ENCODE measurements around the gene THAP7. TPM values are rescaled to one million over a fixed set of nuclear protein-coding genes. Genes with fewer than 3 reads are reported as not detected.
"Not testable (repeated sequence)": the region's sequence is repeated elsewhere in the genome, so short reads cannot be mapped to it uniquely, and the experiment has no call there.

The THAP7 gene
- total and polyA plus RNA-seq, 2 donors (not counting 1 experiment from before 2014, with no cell fraction given), result 37.7 to 70.1 TPM

DNA sequence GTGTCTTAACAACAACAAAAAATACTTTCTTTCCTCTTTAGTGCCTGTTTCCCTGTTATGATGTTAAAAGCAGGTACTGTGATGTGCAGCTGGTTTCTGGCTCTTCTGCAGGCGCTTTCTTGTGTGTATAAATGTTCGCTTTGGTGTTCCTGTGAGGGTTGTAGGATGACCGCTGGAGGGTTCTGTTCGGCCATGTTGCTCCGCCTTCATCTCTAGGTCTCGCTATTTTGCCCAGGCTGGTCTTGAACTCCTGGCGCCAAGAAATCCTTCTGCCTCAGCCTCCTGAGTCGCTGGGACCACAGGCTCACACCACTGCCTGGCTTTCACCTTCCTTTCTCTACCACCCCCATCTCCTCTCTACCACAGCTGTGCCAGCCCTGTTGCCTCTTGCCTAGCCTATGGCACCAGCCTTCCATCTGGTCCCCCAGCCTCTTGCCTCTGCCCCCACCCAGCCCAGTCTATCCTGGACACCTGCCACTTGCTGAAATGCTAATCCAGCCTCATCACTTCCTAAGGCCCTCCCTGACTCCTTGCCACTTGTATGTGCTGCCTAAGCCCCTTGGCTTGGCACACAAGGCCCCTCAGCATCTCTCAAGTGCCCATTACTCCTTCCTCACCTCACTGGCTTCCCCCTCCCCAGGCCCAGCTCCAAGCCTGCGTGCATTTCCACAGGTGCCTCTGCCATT lies 49.4 kb upstream of the THAP7 start:
- Histone ChIP-seq H3K4me2 (replicated peaks; ENCODE audit: low read depth, low read length, poor library complexity, severe bottlenecking) (no peak overlapping the region), H3K9ac (ENCODE audit: low read length) (no peak overlapping the region), H3K79me2 (ENCODE audit: control insufficient read depth, insufficient read depth, low read length) (no peaks in the 10 kb centered on the region), H3K4me1 (ENCODE audit: control insufficient read depth in 2 of 2, insufficient read depth in 2 of 2, low read length in 2 of 2) (peaks cover 4 to 7% of the 10 kb centered on the region in 2 donors), H3K9me3 (ENCODE audit: control extremely low read depth in 1 of 3, control insufficient read depth in 2 of 3, insufficient read depth in 1 of 3, low read length in 2 of 3) (no peaks in the 10 kb centered on the region), H4K20me1 (ENCODE audit: control insufficient read depth, insufficient read depth, low read length, poor library complexity, severe bottlenecking) (no peaks in the 10 kb centered on the region), H3K27me3 (replicated peaks in 1 of 4; ENCODE audit: control extremely low read depth in 1 of 4, control insufficient read depth in 3 of 4, insufficient read depth in 4 of 4, low read length in 3 of 4) (no peaks in the 10 kb centered on the region), H3K4me3 (ENCODE audit: control extremely low read depth in 1 of 5, extremely low read depth in 1 of 5, insufficient read depth in 1 of 5, low read depth in 2 of 5, low read length in 4 of 5) (no peak overlapping the region), H3K27ac (ENCODE audit: low read length in 2 of 2) (no peak overlapping the region), H3K36me3 (replicated peaks in 1 of 2; ENCODE audit: control extremely low read depth in 1 of 2, control insufficient read depth in 1 of 2, extremely low read depth in 1 of 2, insufficient read depth in 2 of 2, low read length in 1 of 2) (no peaks in the 10 kb centered on the region), H2AFZ (ENCODE audit: insufficient read depth, low read depth, low read length, poor library complexity, severe bottlenecking) (no peak overlapping the region)
- no peak overlapping the region for H3K27ac Mint-ChIP-seq
- POLR2A ChIA-PET, result no interaction called here
- DNase-seq, result no peak
- no peak for ATAC-seq (ENCODE audit: low read depth)
- intact Hi-C loops (cut with micrococcal nuclease), result no loop called here
- H3K27me3 Mint-ChIP-seq, result peaks cover 12% of the 10 kb centered on the region
- TF ChIP-seq, protein P1, sequence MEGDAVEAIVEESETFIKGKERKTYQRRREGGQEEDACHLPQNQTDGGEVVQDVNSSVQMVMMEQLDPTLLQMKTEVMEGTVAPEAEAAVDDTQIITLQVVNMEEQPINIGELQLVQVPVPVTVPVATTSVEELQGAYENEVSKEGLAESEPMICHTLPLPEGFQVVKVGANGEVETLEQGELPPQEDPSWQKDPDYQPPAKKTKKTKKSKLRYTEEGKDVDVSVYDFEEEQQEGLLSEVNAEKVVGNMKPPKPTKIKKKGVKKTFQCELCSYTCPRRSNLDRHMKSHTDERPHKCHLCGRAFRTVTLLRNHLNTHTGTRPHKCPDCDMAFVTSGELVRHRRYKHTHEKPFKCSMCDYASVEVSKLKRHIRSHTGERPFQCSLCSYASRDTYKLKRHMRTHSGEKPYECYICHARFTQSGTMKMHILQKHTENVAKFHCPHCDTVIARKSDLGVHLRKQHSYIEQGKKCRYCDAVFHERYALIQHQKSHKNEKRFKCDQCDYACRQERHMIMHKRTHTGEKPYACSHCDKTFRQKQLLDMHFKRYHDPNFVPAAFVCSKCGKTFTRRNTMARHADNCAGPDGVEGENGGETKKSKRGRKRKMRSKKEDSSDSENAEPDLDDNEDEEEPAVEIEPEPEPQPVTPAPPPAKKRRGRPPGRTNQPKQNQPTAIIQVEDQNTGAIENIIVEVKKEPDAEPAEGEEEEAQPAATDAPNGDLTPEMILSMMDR (IDR thresholded peaks at IDR 0.05), result no peak
- no peak for TF ChIP-seq EZH2 (IDR thresholded peaks at IDR 0.05; ENCODE audit: borderline replicate concordance, insufficient read depth, low read depth, low read length, poor library complexity, severe bottlenecking)
- no peaks in the 10 kb centered on the region for H3K9me3 Mint-ChIP-seq (ENCODE audit: insufficient read depth)
- H3K4me1 Mint-ChIP-seq, result peaks cover 6% of the 10 kb centered on the region
- 85% methylated on average over 9 of the region's 9 CpGs for WGBS (ENCODE audit: insufficient coverage)
- CTCF ChIA-PET, result no interaction called here
- no peak overlapping the region for H3K4me3 Mint-ChIP-seq

DNA sequence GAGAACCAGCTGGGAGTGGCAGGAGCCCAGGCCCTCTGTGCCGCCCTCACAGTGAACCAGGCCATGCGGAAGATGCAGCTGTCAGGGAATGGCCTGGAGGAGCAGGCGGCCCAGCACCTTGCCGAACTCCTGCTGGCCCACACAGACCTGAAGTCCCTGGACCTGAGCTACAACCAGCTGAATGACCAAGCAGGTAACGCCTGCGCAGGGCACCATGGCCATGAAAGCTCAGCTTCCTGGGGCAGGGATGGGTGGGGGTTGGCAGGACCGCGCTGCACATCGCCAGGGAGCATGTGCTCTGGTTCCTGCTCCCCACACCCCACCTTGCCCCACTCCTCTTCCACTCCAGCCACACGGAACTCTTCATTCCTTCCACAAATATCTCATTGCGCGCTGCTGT lies 47.0 kb upstream of the THAP7 start:
- H3K36me3 ChIP-seq (replicated peaks in 1 of 2; ENCODE audit: control extremely low read depth in 1 of 2, control insufficient read depth in 1 of 2, extremely low read depth in 1 of 2, insufficient read depth in 2 of 2, low read length in 1 of 2); ATAC-seq (ENCODE audit: low read depth); H2AFZ ChIP-seq (ENCODE audit: insufficient read depth, low read depth, low read length, poor library complexity, severe bottlenecking); H3K4me3 ChIP-seq (ENCODE audit: control extremely low read depth in 1 of 5, extremely low read depth in 1 of 5, insufficient read depth in 1 of 5, low read depth in 2 of 5, low read length in 4 of 5); H3K27ac Mint-ChIP-seq; DNase-seq; H3K27ac ChIP-seq (ENCODE audit: low read length in 2 of 2); H3K9me3 ChIP-seq (ENCODE audit: control extremely low read depth in 1 of 3, control insufficient read depth in 2 of 3, insufficient read depth in 1 of 3, low read length in 2 of 3); CTCF ChIA-PET; H3K4me2 ChIP-seq (replicated peaks; ENCODE audit: low read depth, low read length, poor library complexity, severe bottlenecking); POLR2A ChIA-PET; H3K9me3 Mint-ChIP-seq (ENCODE audit: insufficient read depth); H3K4me3 Mint-ChIP-seq; H3K79me2 ChIP-seq (ENCODE audit: control insufficient read depth, insufficient read depth, low read length); H3K9ac ChIP-seq (ENCODE audit: low read length); H4K20me1 ChIP-seq (ENCODE audit: control insufficient read depth, insufficient read depth, low read length, poor library complexity, severe bottlenecking): not testable (repeated sequence)
- intact Hi-C loops (cut with micrococcal nuclease), result loop anchor here (10.0 kb wide), 1 partner anchor 64 kb away; the partner anchor contains the start of gene LZTR1
- Histone ChIP-seq H3K27me3 (replicated peaks in 1 of 4; ENCODE audit: control extremely low read depth in 1 of 4, control insufficient read depth in 3 of 4, insufficient read depth in 4 of 4, low read length in 3 of 4) (peaks cover 0 to 14% (median 5%) of the 10 kb centered on the region in 4 experiments), H3K4me1 (ENCODE audit: control insufficient read depth in 2 of 2, insufficient read depth in 2 of 2, low read length in 2 of 2) (peaks cover 18% of the 10 kb centered on the region in 2 donors)
- Mint-ChIP-seq H3K4me1 (peaks cover 15% of the 10 kb centered on the region), H3K27me3 (peaks cover 15% of the 10 kb centered on the region)
- WGBS (ENCODE audit: insufficient coverage), result no CpG with 5 or more reads among the region's 12 CpGs

DNA sequence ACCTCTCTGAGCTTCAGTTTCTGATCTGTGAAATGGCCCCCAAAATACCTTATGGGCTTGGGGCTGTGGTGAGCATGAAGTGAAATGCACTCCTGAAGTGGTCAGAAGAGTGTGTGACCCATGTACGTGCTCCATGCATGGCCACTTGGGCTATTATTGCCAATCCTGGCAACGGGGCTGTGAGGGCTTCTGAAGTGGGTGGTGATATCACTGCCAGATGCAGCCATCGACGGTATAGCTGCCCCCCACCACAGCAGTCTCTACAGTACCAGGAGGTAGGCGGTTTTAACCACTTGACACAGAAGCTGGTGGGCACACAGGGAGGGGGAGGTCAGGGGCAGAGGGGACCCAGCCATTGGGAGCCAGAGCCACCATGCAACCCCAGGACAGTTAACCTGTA lies 46.5 kb upstream of the THAP7 start:
- H3K9ac ChIP-seq (ENCODE audit: low read length); H3K9me3 ChIP-seq (ENCODE audit: control extremely low read depth in 1 of 3, control insufficient read depth in 2 of 3, insufficient read depth in 1 of 3, low read length in 2 of 3); POLR2A ChIA-PET; H3K4me3 ChIP-seq (ENCODE audit: control extremely low read depth in 1 of 5, extremely low read depth in 1 of 5, insufficient read depth in 1 of 5, low read depth in 2 of 5, low read length in 4 of 5); H3K36me3 ChIP-seq (replicated peaks in 1 of 2; ENCODE audit: control extremely low read depth in 1 of 2, control insufficient read depth in 1 of 2, extremely low read depth in 1 of 2, insufficient read depth in 2 of 2, low read length in 1 of 2); H3K27ac Mint-ChIP-seq; DNase-seq; H2AFZ ChIP-seq (ENCODE audit: insufficient read depth, low read depth, low read length, poor library complexity, severe bottlenecking); H3K4me3 Mint-ChIP-seq; H3K79me2 ChIP-seq (ENCODE audit: control insufficient read depth, insufficient read depth, low read length); H3K9me3 Mint-ChIP-seq (ENCODE audit: insufficient read depth); CTCF ChIA-PET; H4K20me1 ChIP-seq (ENCODE audit: control insufficient read depth, insufficient read depth, low read length, poor library complexity, severe bottlenecking); H3K27ac ChIP-seq (ENCODE audit: low read length in 2 of 2); H3K4me2 ChIP-seq (replicated peaks; ENCODE audit: low read depth, low read length, poor library complexity, severe bottlenecking); ATAC-seq (ENCODE audit: low read depth): not testable (repeated sequence)
- peaks cover 22% of the 10 kb centered on the region in 2 donors for H3K4me1 ChIP-seq (ENCODE audit: control insufficient read depth in 2 of 2, insufficient read depth in 2 of 2, low read length in 2 of 2)
- H3K27me3 ChIP-seq (replicated peaks in 1 of 4; ENCODE audit: control extremely low read depth in 1 of 4, control insufficient read depth in 3 of 4, insufficient read depth in 4 of 4, low read length in 3 of 4), result peaks cover 0 to 20% (median 6%) of the 10 kb centered on the region in 4 experiments
- Mint-ChIP-seq H3K27me3 (peaks cover 20% of the 10 kb centered on the region), H3K4me1 (peaks cover 19% of the 10 kb centered on the region)
- WGBS (ENCODE audit: insufficient coverage), result 100% methylated on average over 1 of the region's 5 CpGs
- intact Hi-C loops (cut with micrococcal nuclease), result loop anchor here (10.0 kb wide), 1 partner anchor 64 kb away; the partner anchor contains the start of gene LZTR1
